Choroid plexus epithelial cell (primary cell): ENCODE results near the gene SRRM4.

Experiments used
- DNase-seq: peaks from one replicate; pipeline ENCODE4 v3.0.0-alpha.2; 2010; ENCODE audit warnings: low read depth
- H3K4me3 ChIP-seq: 2 replicates; pipeline ENCODE4 v1.5.1; 2011; ENCODE audit warnings: low read depth, mild to moderate bottlenecking, control low read depth, low read length, moderate library complexity
- CTCF ChIP-seq: conservative IDR thresholded peaks from 2 replicates; pipeline ENCODE4 v1.5.1; 2011; ENCODE audit warnings: low read depth, mild to moderate bottlenecking, control low read depth, inconsistent platforms, low read length, moderate library complexity

SRRM4 gene

DNA sequence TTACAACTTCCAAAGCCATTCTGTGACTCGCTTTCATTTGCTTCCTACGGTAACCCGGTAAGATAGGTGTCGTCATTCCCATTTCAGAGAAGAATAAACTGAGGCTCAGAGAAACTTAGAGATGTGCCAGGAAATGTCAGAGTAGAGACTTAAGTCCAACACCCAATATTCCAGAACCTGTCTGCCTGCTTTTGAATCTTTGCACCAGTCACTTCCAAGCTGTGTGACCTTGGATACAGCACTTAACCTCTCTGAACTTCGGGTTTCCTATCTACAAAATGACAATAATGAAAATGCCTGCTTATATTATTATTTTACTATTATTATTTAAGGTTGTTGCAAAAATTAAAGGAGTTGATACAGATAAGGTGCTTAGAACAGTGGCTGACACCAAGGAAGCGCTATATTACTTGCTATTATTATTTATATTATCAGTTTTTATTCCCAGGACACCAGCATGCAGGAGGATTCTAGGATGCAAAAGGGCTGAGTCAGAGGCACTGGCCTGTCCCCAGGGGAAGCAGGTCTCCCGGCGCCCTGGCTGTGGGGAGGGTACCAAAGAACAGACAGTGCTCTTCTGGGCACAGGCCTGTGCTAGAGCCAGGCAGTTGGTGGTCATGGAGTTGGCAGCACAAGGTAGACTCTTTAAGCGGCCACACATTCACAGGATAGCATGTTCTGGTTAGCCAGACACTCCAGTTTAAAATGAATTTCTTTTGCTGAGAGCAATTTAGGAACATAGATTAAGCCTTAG, 202.8 kb downstream of the SRRM4 start:
- no peak for DNase-seq
- no peak for TF ChIP-seq CTCF
- no peak overlapping the region for H3K4me3 ChIP-seq

DNA sequence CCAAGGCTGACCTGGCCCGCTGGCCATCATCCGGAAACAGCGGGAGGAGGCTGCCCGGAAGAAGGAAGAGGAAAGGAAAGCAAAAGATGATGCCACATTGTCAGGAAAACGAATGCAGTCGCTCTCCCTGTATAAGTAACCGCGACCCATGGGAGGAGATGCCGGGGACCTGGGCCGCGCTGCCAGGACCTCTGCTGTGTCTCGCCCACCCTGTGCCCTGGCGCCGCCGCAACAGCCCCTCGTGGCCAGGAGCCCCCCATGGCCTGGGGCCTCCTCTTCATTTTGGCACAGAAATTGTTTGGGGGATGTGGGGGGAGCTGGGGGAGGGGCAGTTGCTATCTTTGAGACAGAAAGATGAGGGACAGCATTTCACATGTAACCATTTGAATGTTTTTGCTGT, 213.9 kb downstream of the SRRM4 start:
- no peak for TF ChIP-seq CTCF
- H3K4me3 ChIP-seq: no peak overlapping the region
- no peak for DNase-seq

DNA sequence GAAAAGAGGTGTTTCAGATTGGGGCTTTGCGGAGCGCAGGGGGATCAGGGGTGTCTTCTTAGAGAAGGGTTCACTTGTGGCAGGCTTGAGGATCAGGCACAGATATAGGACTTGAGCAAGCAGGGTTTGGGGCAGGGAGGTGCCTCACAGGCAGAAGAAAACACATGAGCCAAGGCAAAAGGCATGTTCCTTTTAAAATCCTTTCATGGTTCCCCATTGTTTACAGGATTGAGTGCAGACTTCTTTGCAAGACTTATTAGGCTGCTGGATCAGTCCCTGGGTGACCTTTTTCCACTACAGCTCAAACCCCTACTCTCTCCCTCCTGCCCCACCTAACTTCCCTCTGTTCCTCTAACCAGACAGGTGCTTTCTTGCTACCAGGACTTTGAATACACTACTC, 217.1 kb downstream of the SRRM4 start:
- no peak for DNase-seq
- no peak overlapping the region for H3K4me3 ChIP-seq
- TF ChIP-seq CTCF: no peak

GRCh38 chr12:119200601-119201000, 219.3 kb downstream of the SRRM4 start:
- no peak for DNase-seq
- no peak overlapping the region for H3K4me3 ChIP-seq
- no peak for TF ChIP-seq CTCF

- DNase-seq: no peak
- no peak for TF ChIP-seq CTCF
- H3K4me3 ChIP-seq: no peak overlapping the region
Measured at GRCh38 chr12:119201789-119202543, 220.6 kb downstream of the SRRM4 start.

DNA sequence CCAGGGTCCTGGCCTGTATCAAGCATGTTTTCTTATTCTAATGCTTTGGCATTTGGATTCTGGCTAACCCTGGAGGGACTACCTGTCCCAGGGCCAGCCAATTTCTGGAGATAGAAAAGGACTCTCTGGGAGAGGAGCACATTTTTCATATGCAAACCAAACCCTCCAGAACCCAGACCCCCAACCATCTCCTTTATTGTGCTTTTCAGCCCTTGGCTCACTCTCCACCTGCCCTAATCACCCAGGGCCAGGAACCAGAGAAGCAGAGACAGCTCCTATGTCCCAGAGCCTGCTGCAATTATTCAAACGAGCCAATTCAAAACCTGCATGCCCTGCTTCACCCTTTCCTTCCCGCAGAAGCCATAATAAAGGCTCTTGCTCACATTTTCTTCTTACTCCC, 221.2 kb downstream of the SRRM4 start:
- no peak overlapping the region for H3K4me3 ChIP-seq
- DNase-seq: no peak
- no peak for TF ChIP-seq CTCF
